ENCODE results near the gene QSER1.

- no peak for TF ChIP-seq POLR2A (IDR thresholded peaks at IDR 0.05)
- no peak for TF ChIP-seq CTCF (IDR thresholded peaks at IDR 0.05)
Measured at GRCh38 chr11:32918427-32918826, 25.8 kb downstream of the QSER1 start.

Measured in uterus (tissue), 2 donors.